ENCODE data around the gene SH2D5.
"Not testable (repeated sequence)": the region's sequence is repeated elsewhere in the genome, so short reads cannot be mapped to it uniquely, and the experiment has no call there.

The SH2D5 gene

GRCh38 chr1:20727746-20728316 is 4.7 kb downstream of the SH2D5 start:
- DNase-seq: no peak

- DNase-seq: no peak
These were observed 5.4 kb downstream of the SH2D5 start for GRCh38 chr1:20726932-20727745.

- DNase-seq: no peak
These were observed 6.2 kb downstream of the SH2D5 start for GRCh38 chr1:20726118-20726911.

- DNase-seq: no peak
These were observed 7.0 kb downstream of the SH2D5 start for GRCh38 chr1:20725189-20726117.

GRCh38 chr1:20724364-20725188 is 7.9 kb downstream of the SH2D5 start:
- DNase-seq: no peak

GRCh38 chr1:20723537-20724363 is 8.8 kb downstream of the SH2D5 start:
- no peak for DNase-seq

GRCh38 chr1:20723159-20723536 is 9.4 kb downstream of the SH2D5 start:
- DNase-seq: no peak

- DNase-seq: no peak
These were observed 11.1 kb downstream of the SH2D5 start for GRCh38 chr1:20721117-20722061.

GRCh38 chr1:20720631-20721091 is 11.8 kb downstream of the SH2D5 start:
- DNase-seq: no peak

- DNase-seq: no peak
These were observed 12.5 kb downstream of the SH2D5 start for GRCh38 chr1:20719871-20720620.

- no peak for DNase-seq
These were observed 13.2 kb downstream of the SH2D5 start for GRCh38 chr1:20719261-20719660.

GRCh38 chr1:20718343-20718882 is 14.1 kb downstream of the SH2D5 start:
- not testable (repeated sequence) for DNase-seq

GRCh38 chr1:20717452-20718342 is 14.8 kb downstream of the SH2D5 start, which contains the start of gene KIF17:
TSS of gene KIF17 (minus strand) at chr1:20718007. CDS start at chr1:20717706, 301 bp downstream.
- no peak for DNase-seq

- no peak for DNase-seq
These were observed 16.3 kb downstream of the SH2D5 start for GRCh38 chr1:20716232-20716631.

GRCh38 chr1:20715406-20715805 is 17.1 kb downstream of the SH2D5 start:
- no peak for DNase-seq

GRCh38 chr1:20713440-20713839 is 19.1 kb downstream of the SH2D5 start:
- no peak for DNase-seq

GRCh38 chr1:20712215-20712577 is 20.3 kb downstream of the SH2D5 start:
- DNase-seq: no peak
